RWPE2 (cell line): Measurements from ENCODE around the gene KIF26B.

Experiments used
- ATAC-seq: fragments of 200-7000 bp; cut with Tn5 transposase; 3 replicates; pipeline ENCODE4 v1.9.1; 2021; ENCODE audit warnings: low read depth
- DNase-seq: peaks from one replicate; pipeline ENCODE4 v3.0.0-alpha.2; 2020; ENCODE audit warnings: low spot score
- H3K27ac ChIP-seq: fragments of 450-650 bp; 2 replicates; pipeline ENCODE4 v1.5.1; 2017; ENCODE audit warnings: mild to moderate bottlenecking; ENCODE audit not compliant: poor library complexity, severe bottlenecking
- H3K27me3 ChIP-seq: fragments of 250-450 bp; sonication (Bioruptor Pico); 2 replicates; pipeline ENCODE4 v1.5.1; 2021; ENCODE audit warnings: mild to moderate bottlenecking, moderate library complexity; ENCODE audit not compliant: insufficient read depth, poor library complexity, severe bottlenecking
- H3K36me3 ChIP-seq: fragments of 250-450 bp; sonication (Bioruptor Pico); 2 replicates; pipeline ENCODE4 v1.5.1; 2020; ENCODE audit warnings: low read depth, mild to moderate bottlenecking, moderate library complexity
- H3K4me1 ChIP-seq: fragments of 250-450 bp; sonication (Bioruptor Pico); 2 replicates; pipeline ENCODE4 v1.5.1; 2021; ENCODE audit warnings: mild to moderate bottlenecking, moderate library complexity; ENCODE audit not compliant: insufficient read depth, poor library complexity, severe bottlenecking
- H3K4me3 ChIP-seq: fragments of 250-450 bp; sonication (Bioruptor Pico); 2 replicates; pipeline ENCODE4 v1.5.1; 2021; ENCODE audit warnings: mild to moderate bottlenecking, moderate library complexity; ENCODE audit not compliant: severe bottlenecking
- H3K9me3 ChIP-seq: fragments of 250-450 bp; sonication (Bioruptor Pico); 2 replicates; pipeline ENCODE4 v1.5.1; 2021; ENCODE audit warnings: mild to moderate bottlenecking, moderate library complexity; ENCODE audit not compliant: severe bottlenecking
- TF ChIP-seq, protein P1 (sequence below): fragments of 450-650 bp; IDR thresholded peaks from one replicate; pipeline ENCODE4 v1.5.1; 2017; ENCODE audit warnings: mild to moderate bottlenecking, moderate library complexity; ENCODE audit not compliant: poor library complexity, severe bottlenecking

Gene KIF26B

DNA sequence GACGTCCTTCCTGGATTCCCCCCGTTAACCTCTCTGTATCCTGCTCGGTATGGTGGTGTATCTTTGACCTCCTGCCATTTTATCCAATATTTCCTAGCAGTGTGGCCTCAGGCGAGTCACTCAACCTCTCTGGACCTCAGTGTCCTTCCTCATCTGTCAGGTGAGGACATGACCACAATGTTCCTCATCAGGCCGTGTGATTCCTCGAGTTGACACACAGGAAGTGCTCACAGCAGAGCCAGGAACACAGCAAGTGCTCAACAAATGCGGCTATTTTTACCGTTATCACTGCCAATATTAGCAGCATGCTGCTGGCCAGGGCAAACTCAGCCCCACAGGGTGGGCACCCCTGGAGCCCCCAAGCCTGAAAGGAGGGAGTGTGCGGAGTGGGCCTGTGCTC is 450.2 kb downstream of the KIF26B start:
- Histone ChIP-seq H3K4me1 (no peaks in the 10 kb centered on the region), H3K9me3 (no peaks in the 10 kb centered on the region), H3K36me3 (no peaks in the 10 kb centered on the region), H3K27me3 (no peaks in the 10 kb centered on the region), H3K27ac (no peak overlapping the region), H3K4me3 (no peak overlapping the region)
- ATAC-seq (no peak), DNase-seq (no peak)
- TF ChIP-seq, protein P1, sequence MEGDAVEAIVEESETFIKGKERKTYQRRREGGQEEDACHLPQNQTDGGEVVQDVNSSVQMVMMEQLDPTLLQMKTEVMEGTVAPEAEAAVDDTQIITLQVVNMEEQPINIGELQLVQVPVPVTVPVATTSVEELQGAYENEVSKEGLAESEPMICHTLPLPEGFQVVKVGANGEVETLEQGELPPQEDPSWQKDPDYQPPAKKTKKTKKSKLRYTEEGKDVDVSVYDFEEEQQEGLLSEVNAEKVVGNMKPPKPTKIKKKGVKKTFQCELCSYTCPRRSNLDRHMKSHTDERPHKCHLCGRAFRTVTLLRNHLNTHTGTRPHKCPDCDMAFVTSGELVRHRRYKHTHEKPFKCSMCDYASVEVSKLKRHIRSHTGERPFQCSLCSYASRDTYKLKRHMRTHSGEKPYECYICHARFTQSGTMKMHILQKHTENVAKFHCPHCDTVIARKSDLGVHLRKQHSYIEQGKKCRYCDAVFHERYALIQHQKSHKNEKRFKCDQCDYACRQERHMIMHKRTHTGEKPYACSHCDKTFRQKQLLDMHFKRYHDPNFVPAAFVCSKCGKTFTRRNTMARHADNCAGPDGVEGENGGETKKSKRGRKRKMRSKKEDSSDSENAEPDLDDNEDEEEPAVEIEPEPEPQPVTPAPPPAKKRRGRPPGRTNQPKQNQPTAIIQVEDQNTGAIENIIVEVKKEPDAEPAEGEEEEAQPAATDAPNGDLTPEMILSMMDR: no peak

DNA sequence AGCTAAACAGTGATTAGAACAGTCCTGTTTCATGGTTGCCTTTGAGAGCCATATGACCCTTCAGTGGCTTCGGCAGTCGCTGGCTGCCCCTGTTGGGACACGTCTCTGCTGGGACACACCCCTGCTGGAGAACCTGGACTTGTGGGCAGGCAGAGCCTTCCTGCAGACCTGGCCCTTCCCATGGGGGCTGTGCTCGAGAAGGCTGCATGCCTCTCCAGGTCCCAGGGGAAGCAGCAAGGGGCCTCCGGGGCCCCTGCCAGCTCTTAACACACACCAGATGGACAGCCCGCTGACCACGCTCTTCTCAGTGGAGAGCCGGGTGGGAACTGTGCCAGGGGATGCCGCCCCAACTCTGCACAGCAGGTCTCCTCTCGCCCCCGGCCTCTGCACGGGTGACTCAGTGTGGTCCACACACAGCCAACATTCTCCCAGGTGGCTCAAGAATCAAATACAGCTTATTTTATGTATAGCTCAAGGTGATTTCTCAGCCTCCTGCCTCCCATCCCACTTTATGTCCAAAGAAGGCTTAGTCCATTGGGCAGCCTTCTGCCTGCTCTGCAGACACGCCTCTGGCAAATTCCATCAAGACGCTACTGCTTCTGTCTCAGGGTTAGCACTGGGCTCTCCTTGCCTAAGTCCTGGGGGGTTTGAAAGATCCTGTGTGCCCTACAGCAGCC is 450.8 kb downstream of the KIF26B start:
- ATAC-seq (peak; percentile 49; the same call in 2 of the 3 replicates), DNase-seq (no peak)
- Histone ChIP-seq H3K9me3 (no peaks in the 10 kb centered on the region), H3K36me3 (no peaks in the 10 kb centered on the region), H3K4me3 (no peak overlapping the region), H3K27me3 (no peaks in the 10 kb centered on the region), H3K27ac (no peak overlapping the region), H3K4me1 (no peaks in the 10 kb centered on the region)
- TF ChIP-seq, protein P1: no peak

DNA sequence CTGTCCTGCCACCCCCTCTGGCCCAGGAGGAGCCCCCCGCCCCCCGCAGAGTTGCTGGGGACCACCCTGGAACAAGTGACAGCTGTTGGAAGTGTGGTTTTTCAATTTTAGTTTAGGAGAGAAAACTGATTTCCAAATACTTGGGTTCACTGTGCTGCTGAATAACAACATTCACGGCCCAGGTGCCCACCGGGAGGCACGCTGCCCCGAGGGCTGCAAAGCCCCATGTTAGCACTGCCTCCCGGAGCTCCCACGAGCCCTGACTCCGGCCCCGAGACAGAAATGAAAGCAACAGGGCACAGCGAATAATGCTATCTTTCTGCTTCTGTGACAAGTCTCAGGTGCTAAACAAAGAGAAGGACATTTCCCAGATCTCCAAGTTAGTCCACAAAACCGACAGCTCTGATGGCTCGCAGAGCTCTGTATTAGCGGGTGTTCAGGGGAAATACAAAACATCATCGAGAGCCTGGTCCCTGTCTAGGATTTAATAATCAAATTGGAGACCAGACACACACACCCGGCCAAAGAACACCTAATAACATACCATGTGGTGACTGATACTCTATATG is 451.5 kb downstream of the KIF26B start:
- Histone ChIP-seq H3K4me1 (no peaks in the 10 kb centered on the region), H3K4me3 (no peak overlapping the region), H3K27me3 (no peaks in the 10 kb centered on the region), H3K9me3 (no peaks in the 10 kb centered on the region), H3K27ac (no peak overlapping the region), H3K36me3 (no peaks in the 10 kb centered on the region)
- DNase-seq (no peak), ATAC-seq (no peak)
- TF ChIP-seq, protein P1: no peak

DNA sequence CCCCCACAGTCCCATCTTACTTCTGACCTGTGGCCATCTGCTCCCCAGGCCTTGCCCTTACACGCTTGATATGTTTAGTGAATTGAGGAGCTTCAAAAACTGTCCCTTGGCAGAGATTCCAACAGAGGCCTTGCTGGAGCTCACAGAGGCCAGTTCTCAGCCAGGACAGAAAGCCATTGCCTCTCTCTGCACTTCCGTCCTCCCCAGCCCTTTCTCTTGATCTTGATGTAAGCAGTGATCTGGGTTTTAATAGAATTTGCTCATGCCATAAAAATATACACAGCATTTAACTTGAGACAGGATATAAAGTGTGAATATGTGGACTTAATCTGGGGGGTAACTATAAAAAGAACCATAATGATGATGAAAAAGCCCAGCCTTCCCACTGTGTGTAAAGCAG is 453.5 kb downstream of the KIF26B start:
- H3K27ac ChIP-seq: no peak overlapping the region
- no peaks in the 10 kb centered on the region for H3K36me3 ChIP-seq
- TF ChIP-seq, protein P1: no peak
- DNase-seq: no peak
- H3K4me3 ChIP-seq: no peak overlapping the region
- no peaks in the 10 kb centered on the region for H3K27me3 ChIP-seq
- ATAC-seq: no peak
- no peaks in the 10 kb centered on the region for H3K4me1 ChIP-seq
- H3K9me3 ChIP-seq: no peaks in the 10 kb centered on the region

DNA sequence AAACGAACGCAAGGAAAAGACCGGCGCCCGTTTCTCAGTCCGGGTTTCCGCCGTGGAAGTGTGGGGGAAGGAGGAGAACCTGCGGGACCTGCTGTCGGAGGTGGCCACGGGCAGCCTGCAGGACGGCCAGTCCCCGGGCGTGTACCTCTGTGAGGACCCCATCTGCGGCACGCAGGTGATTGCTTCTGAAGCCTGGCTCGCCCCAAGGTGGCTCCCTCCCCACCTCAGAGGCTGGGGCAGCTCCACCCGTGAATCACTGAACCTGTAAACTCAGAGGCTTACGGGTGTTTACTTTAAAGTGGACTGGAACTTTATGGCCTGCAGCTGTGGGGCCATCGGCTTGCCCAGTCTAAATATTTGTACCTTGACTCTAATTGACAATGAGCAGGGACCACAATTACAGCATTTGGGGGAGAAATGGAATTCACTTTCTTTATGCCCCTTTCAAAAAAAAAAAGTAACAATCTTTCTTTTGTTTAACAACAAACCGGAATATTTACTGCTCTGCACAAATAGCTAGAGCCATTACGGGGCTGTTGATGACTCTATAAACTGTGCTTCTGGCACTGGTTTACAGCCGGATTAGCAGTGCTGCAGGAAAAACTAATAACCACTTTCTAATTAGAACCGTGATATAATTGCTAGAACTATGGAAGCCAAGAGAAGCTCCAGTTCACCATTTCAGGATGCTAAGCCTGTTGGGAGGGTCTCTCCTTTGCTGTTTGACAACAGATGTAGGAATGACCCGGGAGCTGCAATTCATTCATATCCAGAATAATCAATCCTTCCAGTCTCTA is 454.8 kb downstream of the KIF26B start:
- Histone ChIP-seq H3K9me3 (no peaks in the 10 kb centered on the region), H3K27ac (no peak overlapping the region), H3K4me3 (no peak overlapping the region), H3K27me3 (no peaks in the 10 kb centered on the region), H3K4me1 (no peaks in the 10 kb centered on the region), H3K36me3 (no peaks in the 10 kb centered on the region)
- no peak for ATAC-seq
- no peak for DNase-seq
- TF ChIP-seq, protein P1: no peak
